Retina (tissue), 1 donor: ENCODE data around the gene IFT172.
"Not testable (repeated sequence)": the region's sequence is repeated elsewhere in the genome, so short reads cannot be mapped to it uniquely, and the experiment has no call there.

Experiments used
- DNase-seq: peaks from one replicate; pipeline ENCODE4 v3.0.0-alpha.2; 2016

The IFT172 gene, protein sequence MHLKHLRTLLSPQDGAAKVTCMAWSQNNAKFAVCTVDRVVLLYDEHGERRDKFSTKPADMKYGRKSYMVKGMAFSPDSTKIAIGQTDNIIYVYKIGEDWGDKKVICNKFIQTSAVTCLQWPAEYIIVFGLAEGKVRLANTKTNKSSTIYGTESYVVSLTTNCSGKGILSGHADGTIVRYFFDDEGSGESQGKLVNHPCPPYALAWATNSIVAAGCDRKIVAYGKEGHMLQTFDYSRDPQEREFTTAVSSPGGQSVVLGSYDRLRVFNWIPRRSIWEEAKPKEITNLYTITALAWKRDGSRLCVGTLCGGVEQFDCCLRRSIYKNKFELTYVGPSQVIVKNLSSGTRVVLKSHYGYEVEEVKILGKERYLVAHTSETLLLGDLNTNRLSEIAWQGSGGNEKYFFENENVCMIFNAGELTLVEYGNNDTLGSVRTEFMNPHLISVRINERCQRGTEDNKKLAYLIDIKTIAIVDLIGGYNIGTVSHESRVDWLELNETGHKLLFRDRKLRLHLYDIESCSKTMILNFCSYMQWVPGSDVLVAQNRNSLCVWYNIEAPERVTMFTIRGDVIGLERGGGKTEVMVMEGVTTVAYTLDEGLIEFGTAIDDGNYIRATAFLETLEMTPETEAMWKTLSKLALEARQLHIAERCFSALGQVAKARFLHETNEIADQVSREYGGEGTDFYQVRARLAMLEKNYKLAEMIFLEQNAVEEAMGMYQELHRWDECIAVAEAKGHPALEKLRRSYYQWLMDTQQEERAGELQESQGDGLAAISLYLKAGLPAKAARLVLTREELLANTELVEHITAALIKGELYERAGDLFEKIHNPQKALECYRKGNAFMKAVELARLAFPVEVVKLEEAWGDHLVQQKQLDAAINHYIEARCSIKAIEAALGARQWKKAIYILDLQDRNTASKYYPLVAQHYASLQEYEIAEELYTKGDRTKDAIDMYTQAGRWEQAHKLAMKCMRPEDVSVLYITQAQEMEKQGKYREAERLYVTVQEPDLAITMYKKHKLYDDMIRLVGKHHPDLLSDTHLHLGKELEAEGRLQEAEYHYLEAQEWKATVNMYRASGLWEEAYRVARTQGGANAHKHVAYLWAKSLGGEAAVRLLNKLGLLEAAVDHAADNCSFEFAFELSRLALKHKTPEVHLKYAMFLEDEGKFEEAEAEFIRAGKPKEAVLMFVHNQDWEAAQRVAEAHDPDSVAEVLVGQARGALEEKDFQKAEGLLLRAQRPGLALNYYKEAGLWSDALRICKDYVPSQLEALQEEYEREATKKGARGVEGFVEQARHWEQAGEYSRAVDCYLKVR (N-terminal part only)

GRCh38 chr2:27489498-27490397, at the start of gene IFT172:
IFT172 (minus strand) TSS chr2:27489743; CDS start chr2:27489653, 90 bp downstream.
- DNase-seq, result peak; percentile 95

DNA sequence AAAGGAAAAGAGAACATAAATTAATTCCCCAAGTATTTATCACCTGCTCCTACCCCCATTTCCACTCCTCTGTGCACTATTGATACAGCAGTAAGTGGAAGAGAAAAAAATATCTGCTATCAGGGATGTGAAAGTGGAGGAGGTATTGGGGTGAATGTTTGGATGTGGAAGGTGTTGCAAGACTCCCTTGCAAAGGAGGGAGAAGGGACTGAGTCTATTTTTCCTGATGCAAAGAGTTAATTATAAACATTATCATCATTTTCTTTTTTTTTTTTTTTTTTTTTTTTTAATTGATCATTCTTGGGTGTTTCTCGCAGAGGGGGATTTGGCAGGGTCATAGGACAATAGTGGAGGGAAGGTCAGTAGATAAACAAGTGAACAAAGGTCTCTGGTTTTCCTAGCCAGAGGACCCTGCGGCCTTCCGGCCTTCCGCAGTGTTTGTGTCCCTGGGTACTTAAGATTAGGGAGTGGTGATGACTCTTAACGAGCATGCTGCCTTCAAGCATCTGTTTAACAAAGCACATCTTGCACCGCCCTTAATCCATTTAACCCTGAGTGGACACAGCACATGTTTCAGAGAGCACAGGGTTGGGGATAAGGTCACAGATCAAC, 49.4 kb upstream of the IFT172 start:
- DNase-seq, result not testable (repeated sequence)

- no peak for DNase-seq
These were observed 47.7 kb upstream of the IFT172 start for GRCh38 chr2:27537287-27537686.

GRCh38 chr2:27531983-27532382, 42.4 kb upstream of the IFT172 start:
- DNase-seq, result no peak

- DNase-seq, result no peak
These were observed 37.6 kb upstream of the IFT172 start for GRCh38 chr2:27527182-27527581.

DNA sequence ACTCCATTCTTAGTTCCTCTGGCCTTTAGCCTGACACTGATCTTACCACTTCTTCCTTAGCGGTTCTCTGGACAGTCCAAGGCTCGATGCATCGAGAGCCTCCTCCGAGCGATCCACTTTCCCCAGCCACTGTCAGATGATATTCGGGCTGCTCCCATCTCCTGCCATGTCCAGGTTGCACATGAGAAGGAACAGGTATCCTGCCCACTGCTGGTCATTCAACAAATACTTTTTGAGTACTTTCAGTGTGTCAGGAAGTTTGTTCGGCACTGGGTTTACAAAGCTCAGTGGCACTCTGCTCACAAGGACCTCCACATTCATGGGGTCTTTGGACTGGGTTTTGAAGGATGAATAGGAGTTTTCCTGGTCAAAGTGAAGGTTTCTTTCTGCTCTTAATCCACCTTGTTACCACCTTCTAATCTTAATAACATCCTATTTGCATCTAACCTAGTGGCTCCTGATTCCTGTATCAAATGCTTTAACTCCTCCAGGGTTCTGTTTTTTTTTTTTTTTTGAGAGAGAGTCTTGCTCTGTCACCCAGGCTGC, 32.9 kb upstream of the IFT172 start:
- DNase-seq, result no peak

GRCh38 chr2:27520316-27520715, 30.8 kb upstream of the IFT172 start:
- DNase-seq, result no peak

GRCh38 chr2:27518782-27519113, 29.2 kb upstream of the IFT172 start:
- DNase-seq, result no peak

GRCh38 chr2:27518113-27518781, 28.7 kb upstream of the IFT172 start:
- no peak for DNase-seq

DNA sequence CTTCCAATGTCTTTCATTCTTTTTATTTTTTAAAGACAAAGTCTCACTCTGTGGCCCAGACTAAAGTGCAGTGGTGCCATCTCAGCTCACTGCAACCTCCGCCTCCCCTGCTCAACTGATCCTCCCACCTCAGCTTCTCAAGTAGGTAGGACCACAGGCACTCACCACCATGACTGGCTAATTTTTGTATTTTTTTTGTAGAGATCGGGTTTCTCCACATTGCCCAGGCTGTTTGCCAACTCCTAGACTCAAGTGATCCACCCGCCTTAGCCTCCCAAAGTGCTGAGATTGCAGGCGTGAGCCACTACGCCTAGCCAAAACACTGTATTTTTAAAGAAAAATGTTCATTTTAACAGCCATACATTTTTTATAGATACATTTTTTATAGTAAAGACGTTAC, 19.8 kb upstream of the IFT172 start:
- no peak for DNase-seq

DNA sequence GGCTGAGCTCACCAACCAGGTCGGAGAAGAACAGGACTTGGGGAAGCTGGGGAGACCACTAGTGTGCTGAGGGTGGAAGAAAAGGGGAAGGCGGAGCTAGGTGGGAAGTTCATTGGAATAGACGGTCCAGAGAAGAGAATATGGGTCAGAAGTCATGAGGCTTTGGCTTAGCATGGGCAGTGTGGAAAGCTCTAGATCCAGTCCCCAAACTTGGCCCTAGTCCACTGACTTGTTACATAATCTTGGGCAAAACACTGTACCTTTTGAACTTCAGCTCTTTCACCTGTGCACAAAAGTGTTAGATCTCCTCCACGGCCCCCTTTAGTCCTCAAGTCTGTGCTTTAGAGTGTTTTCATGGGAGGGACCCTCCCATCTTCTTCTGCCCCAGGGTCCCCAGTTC, 17.8 kb upstream of the IFT172 start:
- no peak for DNase-seq

DNA sequence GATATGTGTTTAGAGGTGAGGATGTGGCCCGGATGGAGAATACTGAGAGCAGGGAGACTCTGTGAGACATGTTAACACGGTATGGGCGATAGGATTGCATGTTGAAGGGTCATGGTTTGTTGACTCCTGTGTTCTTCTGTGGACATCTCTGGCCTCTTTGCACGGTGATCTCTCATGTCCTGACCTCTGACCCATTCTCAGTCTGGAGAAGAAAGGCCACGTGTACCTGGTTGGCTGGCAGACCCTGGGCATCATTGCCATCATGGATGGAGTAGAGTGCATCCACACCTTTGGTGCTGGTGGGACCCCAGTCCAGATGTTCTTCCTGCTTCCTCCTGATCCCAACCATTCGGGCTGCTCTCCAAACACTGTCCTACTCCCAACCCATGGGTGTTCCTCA, 17.0 kb upstream of the IFT172 start:
- DNase-seq, result no peak

- no peak for DNase-seq
These were observed 12.6 kb upstream of the IFT172 start for GRCh38 chr2:27502142-27502541.

DNA sequence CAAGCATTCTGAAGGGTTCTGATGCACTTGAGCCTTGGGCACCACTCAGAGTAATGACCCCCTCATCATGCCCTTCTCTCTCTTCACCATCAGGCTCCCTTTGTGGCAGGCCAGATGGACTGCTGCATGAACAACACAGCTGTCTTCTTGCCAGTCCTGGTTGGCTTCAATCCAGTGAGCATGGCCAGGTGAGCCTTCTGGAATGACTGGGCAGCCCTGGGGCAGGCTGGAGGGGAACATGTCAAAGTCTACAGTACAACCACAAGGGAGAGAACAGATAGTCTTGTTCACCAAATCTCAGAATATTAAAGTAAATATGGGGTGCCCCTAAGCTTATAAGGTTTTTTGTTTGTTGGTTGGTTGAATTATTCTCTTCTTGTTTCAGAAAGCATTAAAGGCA, 11.5 kb upstream of the IFT172 start:
- no peak for DNase-seq

GRCh38 chr2:27498975-27499374, 9.4 kb upstream of the IFT172 start:
- no peak for DNase-seq

GRCh38 chr2:27497288-27497627, 7.7 kb upstream of the IFT172 start:
- DNase-seq, result no peak

GRCh38 chr2:27496357-27497287, 7.1 kb upstream of the IFT172 start, which contains the start of gene GCKR:
GCKR (plus strand) TSS chr2:27496839; CDS start chr2:27496905, 66 bp downstream.
- no peak for DNase-seq

DNA sequence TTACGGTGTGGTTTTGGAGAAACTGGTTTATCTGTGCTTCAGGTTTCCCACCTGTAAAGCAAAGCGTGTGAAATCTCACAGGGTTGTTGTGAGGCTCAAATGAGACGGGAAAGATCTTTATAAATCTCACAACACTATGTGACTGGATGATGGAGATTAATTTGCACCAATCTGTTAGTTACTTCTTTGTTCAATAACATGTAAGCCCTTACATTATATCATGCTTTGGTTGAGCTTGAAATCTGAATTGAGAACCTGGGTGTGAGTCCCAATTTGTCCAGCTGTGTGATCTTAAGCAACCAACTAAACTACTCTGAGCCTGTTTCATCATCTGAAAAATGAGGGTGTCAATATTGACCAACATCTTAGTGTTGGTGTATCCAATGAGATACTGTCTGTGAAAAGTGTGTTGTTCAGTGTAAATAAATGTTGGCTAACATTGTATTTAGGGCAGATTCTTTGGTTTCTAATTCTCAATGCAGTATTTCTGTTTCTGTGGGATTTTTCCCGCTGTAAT, 6.4 kb upstream of the IFT172 start:
- DNase-seq, result no peak

DNA sequence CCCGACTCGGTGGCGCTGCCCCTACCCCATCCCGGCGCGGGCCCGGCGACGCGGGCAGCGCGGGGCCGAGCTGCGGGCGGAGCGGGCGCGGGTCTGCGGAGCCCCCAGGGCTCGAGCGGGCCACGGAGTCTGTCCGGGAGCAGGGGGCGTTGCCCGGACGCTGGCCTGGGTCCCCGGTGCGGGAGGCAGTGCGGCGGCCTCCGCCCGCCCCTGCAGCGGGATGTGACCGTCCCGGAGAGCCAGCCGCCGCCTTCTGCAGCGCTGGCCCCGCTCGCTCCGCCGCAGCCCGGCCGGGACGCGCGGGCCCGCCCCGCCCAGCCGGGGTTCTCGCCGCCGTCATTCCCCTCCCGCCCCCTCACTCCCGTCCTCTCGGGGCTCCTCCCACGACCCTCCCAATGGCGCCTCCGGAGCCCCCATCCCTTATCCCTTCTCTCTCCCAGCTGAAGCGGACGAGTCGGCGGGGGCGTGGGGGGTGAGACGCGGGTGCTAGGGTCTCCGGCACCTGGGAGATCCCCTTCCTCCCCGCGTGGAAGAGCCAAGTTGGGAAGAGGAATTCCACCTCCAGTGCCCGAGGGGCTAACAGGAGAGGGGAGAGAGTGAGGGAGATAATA, 5.5 kb upstream of the IFT172 start, which contains the start of gene FNDC4:
Gene FNDC4, minus strand, starts transcription at position 257 of the 611 bp plus-strand sequence. CDS start 521 bp downstream, outside the sequence.
- DNase-seq, result peak; percentile 60
